ENCODE measurements around the gene COL23A1. TPM values are rescaled to one million over a fixed set of nuclear protein-coding genes. Genes with fewer than 3 reads are reported as not detected.

COL23A1 gene
- total and polyA plus RNA-seq, 2 donors (not counting 1 experiment from before 2014, with no cell fraction given): 0.20 TPM; not detected in 1

DNA sequence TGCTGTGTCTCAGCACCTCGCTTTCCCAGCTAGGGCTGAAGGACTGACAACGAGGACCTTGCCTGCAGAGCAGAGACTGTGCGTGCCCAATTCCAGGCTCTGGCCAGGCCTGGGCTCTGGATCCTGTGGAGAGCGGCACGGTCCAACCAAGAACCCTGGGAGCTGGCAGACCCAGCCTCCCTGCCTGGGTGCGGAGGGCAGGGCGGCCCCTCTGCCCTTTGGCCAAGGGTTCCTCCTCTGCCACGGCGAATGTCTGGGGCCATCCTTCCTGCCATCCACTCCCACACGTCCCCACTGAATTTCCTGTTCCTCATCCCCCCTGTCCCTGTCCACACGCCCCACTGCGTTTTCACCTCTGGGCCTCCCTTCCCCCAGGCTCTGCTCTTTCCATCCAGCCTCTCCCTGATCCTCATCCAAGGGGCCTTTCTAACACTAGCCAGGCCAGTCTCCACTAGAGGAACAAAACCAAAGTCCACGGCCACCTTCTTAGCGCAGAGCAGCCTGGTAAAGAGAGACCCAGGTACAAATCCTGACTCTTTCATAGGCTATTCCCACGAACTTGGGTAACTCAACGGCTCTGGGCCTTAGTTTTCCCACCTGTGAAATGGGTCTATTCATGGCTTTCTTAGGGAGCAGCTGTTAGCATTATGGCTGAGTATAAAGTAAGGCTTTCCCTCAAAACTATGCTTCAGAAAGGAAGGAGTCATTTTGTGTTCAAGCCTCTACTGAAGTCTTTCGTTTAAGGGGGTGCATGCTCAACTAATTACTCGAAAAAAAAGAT is 262.1 kb downstream of the COL23A1 start:
- H3K79me2 ChIP-seq (ENCODE audit: control insufficient read depth, insufficient read depth, low read length): no peaks in the 10 kb centered on the region
- H3K36me3 ChIP-seq (replicated peaks in 1 of 2; ENCODE audit: control extremely low read depth in 1 of 2, control insufficient read depth in 1 of 2, extremely low read depth in 1 of 2, insufficient read depth in 2 of 2, low read length in 1 of 2): no peaks in the 10 kb centered on the region
- Mint-ChIP-seq H3K27me3 (peaks cover 3% of the 10 kb centered on the region), H3K4me3 (no peak overlapping the region), H3K27ac (no peak overlapping the region), H3K4me1 (peaks cover 17% of the 10 kb centered on the region), H3K9me3 (ENCODE audit: insufficient read depth) (no peaks in the 10 kb centered on the region)
- WGBS (ENCODE audit: insufficient coverage): 77% methylated on average over 17 of the region's 18 CpGs
- H3K9me3 ChIP-seq (ENCODE audit: control extremely low read depth in 1 of 3, control insufficient read depth in 2 of 3, insufficient read depth in 1 of 3, low read length in 2 of 3): no peaks in the 10 kb centered on the region
- H2AFZ ChIP-seq (ENCODE audit: insufficient read depth, low read depth, low read length, poor library complexity, severe bottlenecking): no peak overlapping the region
- ATAC-seq (ENCODE audit: low read depth): no peak
- H3K9ac ChIP-seq (ENCODE audit: low read length): no peak overlapping the region
- ChIA-PET CTCF (no interaction called here), POLR2A (no interaction called here)
- DNase-seq: no peak
- no peak overlapping the region for H3K27ac ChIP-seq (ENCODE audit: low read length in 2 of 2)
- no peaks in the 10 kb centered on the region for H4K20me1 ChIP-seq (ENCODE audit: control insufficient read depth, insufficient read depth, low read length, poor library complexity, severe bottlenecking)
- no peak overlapping the region for H3K4me2 ChIP-seq (replicated peaks; ENCODE audit: low read depth, low read length, poor library complexity, severe bottlenecking)
- no peak overlapping the region for H3K4me3 ChIP-seq (ENCODE audit: control extremely low read depth in 1 of 5, extremely low read depth in 1 of 5, insufficient read depth in 1 of 5, low read depth in 2 of 5, low read length in 4 of 5)
- TF ChIP-seq EZH2 (IDR thresholded peaks at IDR 0.05; ENCODE audit: borderline replicate concordance, insufficient read depth, low read depth, low read length, poor library complexity, severe bottlenecking) (no peak), CTCF (IDR thresholded peaks at IDR 0.05) (no peak)
- peaks cover 4 to 15% of the 10 kb centered on the region in 2 donors for H3K4me1 ChIP-seq (ENCODE audit: control insufficient read depth in 2 of 2, insufficient read depth in 2 of 2, low read length in 2 of 2)
- H3K27me3 ChIP-seq (replicated peaks in 1 of 4; ENCODE audit: control extremely low read depth in 1 of 4, control insufficient read depth in 3 of 4, insufficient read depth in 4 of 4, low read length in 3 of 4): no peaks in the 10 kb centered on the region
- intact Hi-C loops (cut with micrococcal nuclease): no loop called here

DNA sequence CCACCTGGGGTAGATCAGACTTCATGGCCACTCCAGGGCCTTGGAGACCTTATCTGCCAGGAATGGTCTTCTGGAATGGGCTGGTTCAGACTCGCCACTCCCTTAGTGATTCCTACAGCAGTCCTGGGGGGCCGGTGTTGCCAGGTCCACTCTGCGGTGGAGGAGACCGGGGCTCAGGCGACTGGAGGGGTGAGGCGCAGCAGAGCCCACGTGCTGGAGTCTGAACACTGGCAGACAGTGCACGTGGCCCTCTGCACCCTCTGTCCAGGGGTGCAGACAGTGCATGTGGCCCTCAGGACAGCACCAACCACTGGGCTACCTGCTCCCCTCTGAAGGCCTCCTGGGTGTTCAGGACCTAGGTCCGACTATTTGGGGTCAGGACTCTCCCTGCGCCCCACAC is 262.7 kb downstream of the COL23A1 start:
- no peak overlapping the region for H2AFZ ChIP-seq (ENCODE audit: insufficient read depth, low read depth, low read length, poor library complexity, severe bottlenecking)
- H3K4me3 ChIP-seq (ENCODE audit: control extremely low read depth in 1 of 5, extremely low read depth in 1 of 5, insufficient read depth in 1 of 5, low read depth in 2 of 5, low read length in 4 of 5): no peak overlapping the region
- H3K79me2 ChIP-seq (ENCODE audit: control insufficient read depth, insufficient read depth, low read length): no peaks in the 10 kb centered on the region
- CTCF ChIA-PET: no interaction called here
- H3K36me3 ChIP-seq (replicated peaks in 1 of 2; ENCODE audit: control extremely low read depth in 1 of 2, control insufficient read depth in 1 of 2, extremely low read depth in 1 of 2, insufficient read depth in 2 of 2, low read length in 1 of 2): no peaks in the 10 kb centered on the region
- no peaks in the 10 kb centered on the region for H4K20me1 ChIP-seq (ENCODE audit: control insufficient read depth, insufficient read depth, low read length, poor library complexity, severe bottlenecking)
- Mint-ChIP-seq H3K4me1 (peaks cover 17% of the 10 kb centered on the region), H3K9me3 (ENCODE audit: insufficient read depth) (no peaks in the 10 kb centered on the region), H3K4me3 (no peak overlapping the region), H3K27ac (no peak overlapping the region), H3K27me3 (peaks cover 3% of the 10 kb centered on the region)
- H3K9me3 ChIP-seq (ENCODE audit: control extremely low read depth in 1 of 3, control insufficient read depth in 2 of 3, insufficient read depth in 1 of 3, low read length in 2 of 3): no peaks in the 10 kb centered on the region
- H3K4me2 ChIP-seq (replicated peaks; ENCODE audit: low read depth, low read length, poor library complexity, severe bottlenecking): no peak overlapping the region
- WGBS (ENCODE audit: insufficient coverage): 94% methylated on average over 10 of the region's 10 CpGs
- DNase-seq: no peak
- POLR2A ChIA-PET: no interaction called here
- no peak for ATAC-seq (ENCODE audit: low read depth)
- intact Hi-C loops (cut with micrococcal nuclease): no loop called here
- H3K27me3 ChIP-seq (replicated peaks in 1 of 4; ENCODE audit: control extremely low read depth in 1 of 4, control insufficient read depth in 3 of 4, insufficient read depth in 4 of 4, low read length in 3 of 4): peaks cover 0 to 3% (median 0%) of the 10 kb centered on the region in 4 experiments
- TF ChIP-seq CTCF (IDR thresholded peaks at IDR 0.05): no peak
- no peak for TF ChIP-seq EZH2 (IDR thresholded peaks at IDR 0.05; ENCODE audit: borderline replicate concordance, insufficient read depth, low read depth, low read length, poor library complexity, severe bottlenecking)
- H3K27ac ChIP-seq (ENCODE audit: low read length in 2 of 2): no peak overlapping the region
- H3K9ac ChIP-seq (ENCODE audit: low read length): no peak overlapping the region
- H3K4me1 ChIP-seq (ENCODE audit: control insufficient read depth in 2 of 2, insufficient read depth in 2 of 2, low read length in 2 of 2): peaks cover 4 to 22% of the 10 kb centered on the region in 2 donors

Data from B cell (primary cell).